Measurements from ENCODE around the gene ENTPD7.

The ENTPD7 gene

DNA sequence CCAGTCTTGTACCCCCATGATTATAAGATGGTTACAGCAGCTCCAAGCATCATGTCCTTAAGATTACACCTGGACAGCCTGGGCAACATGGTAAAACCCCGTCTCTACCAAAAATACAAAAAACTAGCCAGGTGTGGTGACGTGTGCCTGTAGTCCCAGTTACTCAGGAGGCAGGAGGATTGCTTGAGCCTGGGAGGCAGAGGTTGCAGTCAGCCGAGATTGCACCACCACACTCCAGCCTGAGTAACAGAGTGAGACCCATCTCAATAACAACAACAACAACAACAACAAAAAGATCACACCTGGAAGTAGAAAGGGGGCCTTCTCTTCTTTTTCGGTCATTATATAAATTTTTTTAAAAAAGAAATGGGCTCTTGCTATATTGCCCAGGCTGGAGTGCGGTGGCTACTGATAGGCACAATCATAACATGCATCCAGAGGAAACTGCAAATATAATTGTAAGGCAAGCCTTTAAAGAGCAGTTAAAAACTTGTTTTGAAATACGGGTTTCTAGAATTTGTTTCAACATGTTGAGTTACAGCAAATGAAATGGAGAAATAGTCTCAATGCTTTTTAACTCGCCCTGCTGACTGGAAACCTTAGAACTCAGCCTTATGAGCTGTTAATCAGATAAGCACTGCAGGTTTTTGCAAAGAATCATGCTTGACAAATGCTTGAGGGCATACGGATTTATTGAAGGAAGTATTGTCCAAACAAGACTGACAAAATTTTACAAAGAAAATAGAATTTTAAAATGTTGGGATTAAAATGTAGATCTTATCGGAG is 4.7 kb upstream of the ENTPD7 start:
- no peak overlapping the region for H3K27ac ChIP-seq
- no peak for TF ChIP-seq CTCF (IDR thresholded peaks at IDR 0.05; ENCODE audit: low read depth, low read length)
- H3K27me3 ChIP-seq (ENCODE audit: insufficient read depth, low read depth, severe bottlenecking): no peaks in the 10 kb centered on the region
- H3K4me3 ChIP-seq (ENCODE audit: low read depth, low read length): no peak overlapping the region
- no peaks in the 10 kb centered on the region for H3K9me3 ChIP-seq (ENCODE audit: severe bottlenecking)
- H3K36me3 ChIP-seq: no peaks in the 10 kb centered on the region
- no peak for DNase-seq

DNA sequence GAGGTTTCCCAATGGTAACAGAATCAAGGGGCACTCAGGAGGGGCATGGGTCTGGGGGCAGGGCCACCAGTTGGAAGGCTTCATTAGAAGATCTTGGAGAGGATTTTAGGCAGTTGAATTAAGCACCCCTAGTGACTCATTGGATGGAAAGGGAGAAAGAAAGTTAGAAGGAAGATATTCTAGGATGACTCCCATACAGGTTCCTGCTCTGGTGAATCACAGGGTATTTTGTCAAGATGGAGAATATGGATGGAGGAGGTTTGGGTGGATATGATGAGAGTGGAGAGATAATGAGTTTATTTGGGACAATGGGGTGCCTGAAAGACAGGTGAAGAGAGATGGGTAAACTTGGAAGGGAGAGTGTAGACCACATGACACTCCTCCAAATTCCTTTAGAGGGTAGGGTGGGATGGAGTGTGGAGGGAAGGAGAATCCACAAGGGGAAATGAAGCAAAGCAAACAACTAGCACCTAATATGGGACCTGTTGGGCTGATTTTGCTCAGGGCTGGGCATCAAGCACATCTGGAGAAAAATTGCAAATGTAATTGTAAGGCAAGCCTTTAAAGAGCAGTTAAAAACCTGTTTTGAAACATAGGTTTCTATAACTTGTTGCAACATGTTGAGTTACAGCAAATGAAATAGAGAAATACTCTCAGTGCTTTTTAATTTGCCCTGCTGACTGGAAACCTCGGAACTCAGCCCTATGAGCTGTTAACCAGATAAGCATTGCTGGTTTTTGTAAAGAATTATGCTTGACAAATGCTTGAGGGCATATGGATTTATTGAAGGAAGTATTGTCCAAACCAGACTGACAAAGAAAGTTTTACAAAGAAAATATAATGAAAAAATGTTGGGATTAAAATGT is 2.9 kb upstream of the ENTPD7 start:
- Histone ChIP-seq H3K9me3 (ENCODE audit: severe bottlenecking) (no peaks in the 10 kb centered on the region), H3K4me3 (ENCODE audit: low read depth, low read length) (no peak overlapping the region), H3K27ac (no peak overlapping the region), H3K36me3 (peaks cover 2% of the 10 kb centered on the region; the same call in 1 of the 2 replicates), H3K27me3 (ENCODE audit: insufficient read depth, low read depth, severe bottlenecking) (no peaks in the 10 kb centered on the region)
- TF ChIP-seq CTCF (IDR thresholded peaks at IDR 0.05; ENCODE audit: low read depth, low read length): no peak
- DNase-seq: no peak

GRCh38 chr10:99658622-99659030 is 683 bp upstream of the ENTPD7 start:
- Histone ChIP-seq H3K27ac (no peak overlapping the region), H3K36me3 (peaks cover 12% of the 10 kb centered on the region), H3K9me3 (ENCODE audit: severe bottlenecking) (no peaks in the 10 kb centered on the region), H3K27me3 (ENCODE audit: insufficient read depth, low read depth, severe bottlenecking) (no peaks in the 10 kb centered on the region), H3K4me3 (ENCODE audit: low read depth, low read length) (peak overlapping the region; percentile 96)
- peak; percentile 9 for DNase-seq
- TF ChIP-seq CTCF (IDR thresholded peaks at IDR 0.05; ENCODE audit: low read depth, low read length): no peak

GRCh38 chr10:99659868-99660366 is 608 bp downstream of the ENTPD7 start:
- H3K27ac ChIP-seq: peak overlapping the region; percentile 66
- peak overlapping the region; percentile 96 for H3K4me3 ChIP-seq (ENCODE audit: low read depth, low read length)
- H3K36me3 ChIP-seq: peaks cover 12% of the 10 kb centered on the region
- no peaks in the 10 kb centered on the region for H3K27me3 ChIP-seq (ENCODE audit: insufficient read depth, low read depth, severe bottlenecking)
- no peaks in the 10 kb centered on the region for H3K9me3 ChIP-seq (ENCODE audit: severe bottlenecking)
- TF ChIP-seq CTCF (IDR thresholded peaks at IDR 0.05; ENCODE audit: low read depth, low read length): no peak
- DNase-seq: no peak

DNA sequence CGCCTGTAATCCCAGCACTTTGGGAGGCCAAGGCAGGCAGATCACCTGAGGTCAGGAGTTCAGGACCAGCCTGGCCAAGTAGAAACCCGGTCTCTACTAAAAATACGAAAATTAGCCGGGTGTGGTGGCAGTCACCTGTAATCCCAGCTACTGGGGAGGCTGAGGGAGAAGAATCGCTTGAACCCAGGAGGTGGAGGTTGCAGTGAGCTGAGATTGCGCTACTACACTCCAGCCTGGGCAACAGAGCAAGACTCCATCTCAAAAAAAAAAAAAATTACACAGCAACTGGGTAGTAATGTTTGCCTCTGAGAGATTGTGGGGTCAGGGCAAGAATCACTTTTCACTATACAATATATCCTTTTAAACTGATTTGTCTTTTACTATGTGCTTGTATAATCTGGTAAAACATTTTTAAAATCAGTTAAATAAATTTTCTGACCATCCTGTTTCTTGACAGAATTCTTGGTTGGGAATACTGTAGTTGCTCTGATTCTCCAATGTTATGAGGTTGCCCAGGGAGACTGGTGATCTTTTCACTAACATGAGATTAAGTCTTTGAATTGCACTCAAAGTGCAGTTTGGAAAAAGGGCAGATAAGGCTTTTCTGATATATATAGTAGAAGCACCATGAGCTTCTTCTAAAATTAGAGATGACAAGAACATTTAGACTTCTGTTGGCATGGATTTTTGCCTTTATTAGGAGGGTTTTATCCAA is 1.5 kb downstream of the ENTPD7 start:
- Histone ChIP-seq H3K4me3 (ENCODE audit: low read depth, low read length) (no peak overlapping the region), H3K27ac (no peak overlapping the region), H3K36me3 (peaks cover 12% of the 10 kb centered on the region), H3K9me3 (ENCODE audit: severe bottlenecking) (no peaks in the 10 kb centered on the region), H3K27me3 (ENCODE audit: insufficient read depth, low read depth, severe bottlenecking) (no peaks in the 10 kb centered on the region)
- TF ChIP-seq CTCF (IDR thresholded peaks at IDR 0.05; ENCODE audit: low read depth, low read length): no peak
- no peak for DNase-seq
